ENCODE data around the gene SP140. TPM values are rescaled to one million over a fixed set of nuclear protein-coding genes. Genes with fewer than 3 reads are reported as not detected.
"Not testable (repeated sequence)": the region's sequence is repeated elsewhere in the genome, so short reads cannot be mapped to it uniquely, and the experiment has no call there.

Gene SP140
- total and polyA plus RNA-seq, 2 experiments from 2014 or later, result not detected

GRCh38 chr2:230254152-230254881 is 28.8 kb downstream of the SP140 start:
- Histone ChIP-seq H3K27me3 (replicated peaks; ENCODE audit: insufficient read depth) (no peaks in the 10 kb centered on the region; the same call in 1 of the 2 replicates), H3F3A (ENCODE audit: insufficient read depth) (no peaks in the 10 kb centered on the region), H3K4me2 (ENCODE audit: unreplicated experiment) (no peak overlapping the region), H3K4me1 (ENCODE audit: insufficient read depth) (no peaks in the 10 kb centered on the region), H3K9me2 (ENCODE audit: insufficient read depth) (no peaks in the 10 kb centered on the region), H3K27ac (no peak overlapping the region), H3K36me3 (ENCODE audit: low read depth) (no peaks in the 10 kb centered on the region), H4K20me1 (ENCODE audit: insufficient read depth) (no peaks in the 10 kb centered on the region), H3K4me3 (no peak overlapping the region), H3K9ac (no peak overlapping the region), H3K79me2 (ENCODE audit: insufficient read depth) (no peaks in the 10 kb centered on the region), H3K9me3 (ENCODE audit: low read depth) (no peaks in the 10 kb centered on the region), H2AFZ (no peak overlapping the region)
- DNase-seq, result no peak
- 41 to 53% methylated on average over 4 of the region's 4 CpGs for WGBS, 2 experiments (ENCODE audit: low coverage in 1 of 2, low lambda C conversion rate in 2 of 2, missing lambda C conversion rate in 2 of 2)
- in situ Hi-C loops (cut with MboI), result no loop called here
- no peak for TF ChIP-seq EZH2phosphoT487 (IDR thresholded peaks at IDR 0.05; ENCODE audit: insufficient read depth, low read depth)
- no peak for TF ChIP-seq EZH2 (IDR thresholded peaks at IDR 0.05; ENCODE audit: insufficient read depth, poor library complexity, severe bottlenecking)

DNA sequence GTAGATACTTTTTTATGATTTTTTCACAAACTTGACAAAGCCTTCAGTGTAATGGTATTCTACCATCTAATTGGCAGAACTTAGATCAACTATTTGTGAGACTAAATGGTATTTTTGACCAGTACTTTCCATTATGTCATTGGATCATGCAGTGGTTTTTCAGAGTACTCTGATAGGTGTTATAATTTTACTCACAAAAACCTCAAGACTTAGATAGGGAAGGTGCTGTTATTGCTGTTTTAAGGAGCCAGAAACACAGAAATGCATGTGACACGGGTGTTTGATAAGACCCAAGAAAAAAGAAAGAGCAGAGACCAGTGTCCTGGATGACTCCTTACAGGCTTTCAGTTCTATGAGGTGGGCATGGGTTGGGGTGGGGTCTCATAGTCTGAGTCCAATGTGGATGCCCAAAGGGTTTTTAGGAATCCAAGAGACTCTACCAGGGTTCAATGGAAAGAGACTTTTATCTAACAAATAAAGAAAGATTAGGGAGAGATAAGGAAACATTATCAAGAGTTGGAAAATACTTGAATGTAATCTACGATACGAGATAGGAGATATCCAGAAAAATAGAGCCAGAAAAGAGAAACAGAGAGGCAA is 31.3 kb downstream of the SP140 start:
- Histone ChIP-seq H3K9ac (no peak overlapping the region), H3K4me2 (ENCODE audit: unreplicated experiment) (no peak overlapping the region), H3K4me1 (ENCODE audit: insufficient read depth) (no peaks in the 10 kb centered on the region), H2AFZ (no peak overlapping the region), H3K9me3 (ENCODE audit: low read depth) (no peaks in the 10 kb centered on the region), H4K20me1 (ENCODE audit: insufficient read depth) (no peaks in the 10 kb centered on the region), H3K79me2 (ENCODE audit: insufficient read depth) (no peaks in the 10 kb centered on the region), H3K9me2 (ENCODE audit: insufficient read depth) (no peaks in the 10 kb centered on the region), H3F3A (ENCODE audit: insufficient read depth) (no peaks in the 10 kb centered on the region), H3K4me3 (no peak overlapping the region), H3K27ac (no peak overlapping the region), H3K27me3 (replicated peaks; ENCODE audit: insufficient read depth) (no peaks in the 10 kb centered on the region; the same call in 1 of the 2 replicates), H3K36me3 (ENCODE audit: low read depth) (no peaks in the 10 kb centered on the region)
- in situ Hi-C loops (cut with MboI), result no loop called here
- no peak for DNase-seq
- 39 to 51% methylated on average over 3 of the region's 3 CpGs for WGBS, 2 experiments (ENCODE audit: low coverage in 1 of 2, low lambda C conversion rate in 2 of 2, missing lambda C conversion rate in 2 of 2)
- TF ChIP-seq EZH2 (IDR thresholded peaks at IDR 0.05; ENCODE audit: insufficient read depth, poor library complexity, severe bottlenecking) (no peak), EZH2phosphoT487 (IDR thresholded peaks at IDR 0.05; ENCODE audit: insufficient read depth, low read depth) (no peak)

DNA sequence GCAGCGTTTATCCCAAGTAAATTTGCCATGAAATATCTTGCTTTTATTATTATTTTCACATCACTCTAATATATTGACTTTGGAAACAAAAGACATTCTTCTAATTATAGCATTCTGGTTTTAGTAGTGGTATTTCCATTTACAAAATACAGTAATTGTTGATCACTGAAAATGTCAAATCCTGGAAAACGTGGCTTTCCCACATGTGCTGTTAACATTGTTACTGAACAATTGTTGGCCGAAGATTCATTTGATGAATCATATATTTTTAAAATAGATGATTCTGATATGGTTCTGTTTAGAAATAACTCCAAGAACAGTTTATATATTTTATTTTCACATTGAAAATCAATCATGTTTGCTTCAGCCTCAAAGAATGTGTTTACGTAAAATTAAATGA is 32.9 kb downstream of the SP140 start:
- Histone ChIP-seq H3K9me3 (ENCODE audit: low read depth) (no peaks in the 10 kb centered on the region), H3K9me2 (ENCODE audit: insufficient read depth) (no peaks in the 10 kb centered on the region), H3K4me2 (ENCODE audit: unreplicated experiment) (no peak overlapping the region), H3K4me3 (no peak overlapping the region), H2AFZ (no peak overlapping the region), H3K4me1 (ENCODE audit: insufficient read depth) (no peaks in the 10 kb centered on the region), H3K27ac (no peak overlapping the region), H3K27me3 (replicated peaks; ENCODE audit: insufficient read depth) (no peaks in the 10 kb centered on the region; the same call in 1 of the 2 replicates), H3K79me2 (ENCODE audit: insufficient read depth) (no peaks in the 10 kb centered on the region), H4K20me1 (ENCODE audit: insufficient read depth) (no peaks in the 10 kb centered on the region), H3K36me3 (ENCODE audit: low read depth) (no peaks in the 10 kb centered on the region), H3K9ac (no peak overlapping the region), H3F3A (ENCODE audit: insufficient read depth) (no peaks in the 10 kb centered on the region)
- WGBS, 2 experiments (ENCODE audit: low coverage in 1 of 2, low lambda C conversion rate in 2 of 2, missing lambda C conversion rate in 2 of 2), result 3% methylated on average over 4 of the region's 4 CpGs
- peak; percentile 3 for DNase-seq
- TF ChIP-seq EZH2 (IDR thresholded peaks at IDR 0.05; ENCODE audit: insufficient read depth, poor library complexity, severe bottlenecking) (no peak), EZH2phosphoT487 (IDR thresholded peaks at IDR 0.05; ENCODE audit: insufficient read depth, low read depth) (no peak)
- in situ Hi-C loops (cut with MboI), result no loop called here

DNA sequence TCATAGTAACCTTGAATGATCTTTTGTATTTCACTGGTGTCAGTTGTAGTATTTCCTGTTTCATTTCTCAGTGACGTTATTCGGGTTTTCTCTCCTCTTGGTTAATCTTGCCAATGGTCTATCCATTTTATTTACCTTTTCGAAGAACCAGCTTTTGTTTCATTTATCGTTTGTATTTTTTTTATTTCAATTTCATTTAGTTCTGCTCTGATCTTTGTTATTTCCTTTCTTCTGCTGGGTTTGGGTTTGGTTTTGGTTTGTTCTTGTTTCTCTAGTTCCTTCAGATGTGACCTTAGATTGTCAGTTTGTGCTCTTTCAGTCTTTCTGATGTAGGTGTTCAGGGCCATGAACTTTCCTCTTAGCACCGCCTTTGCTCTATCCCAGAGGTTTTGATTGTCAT is 36.7 kb downstream of the SP140 start:
- H4K20me1 ChIP-seq (ENCODE audit: insufficient read depth), result no peaks in the 10 kb centered on the region
- H3K9me3 ChIP-seq (ENCODE audit: low read depth), result no peaks in the 10 kb centered on the region
- WGBS, 2 experiments (ENCODE audit: low coverage in 1 of 2, low lambda C conversion rate in 2 of 2, missing lambda C conversion rate in 2 of 2), result 73 to 74% methylated on average over 5 of the region's 5 CpGs
- no peak overlapping the region for H2AFZ ChIP-seq
- in situ Hi-C loops (cut with MboI), result no loop called here
- no peak overlapping the region for H3K27ac ChIP-seq
- no peak overlapping the region for H3K4me2 ChIP-seq (ENCODE audit: unreplicated experiment)
- TF ChIP-seq EZH2phosphoT487 (IDR thresholded peaks at IDR 0.05; ENCODE audit: insufficient read depth, low read depth) (no peak), EZH2 (IDR thresholded peaks at IDR 0.05; ENCODE audit: insufficient read depth, poor library complexity, severe bottlenecking) (no peak)
- H3K4me3 ChIP-seq, result no peak overlapping the region
- H3K4me1 ChIP-seq (ENCODE audit: insufficient read depth), result no peaks in the 10 kb centered on the region
- no peak for DNase-seq
- H3K9ac ChIP-seq, result no peak overlapping the region
- no peaks in the 10 kb centered on the region for H3K36me3 ChIP-seq (ENCODE audit: low read depth)
- H3K79me2 ChIP-seq (ENCODE audit: insufficient read depth), result no peaks in the 10 kb centered on the region
- H3K9me2 ChIP-seq (ENCODE audit: insufficient read depth), result no peaks in the 10 kb centered on the region
- no peaks in the 10 kb centered on the region for H3F3A ChIP-seq (ENCODE audit: insufficient read depth)
- no peaks in the 10 kb centered on the region for H3K27me3 ChIP-seq (replicated peaks; ENCODE audit: insufficient read depth)

DNA sequence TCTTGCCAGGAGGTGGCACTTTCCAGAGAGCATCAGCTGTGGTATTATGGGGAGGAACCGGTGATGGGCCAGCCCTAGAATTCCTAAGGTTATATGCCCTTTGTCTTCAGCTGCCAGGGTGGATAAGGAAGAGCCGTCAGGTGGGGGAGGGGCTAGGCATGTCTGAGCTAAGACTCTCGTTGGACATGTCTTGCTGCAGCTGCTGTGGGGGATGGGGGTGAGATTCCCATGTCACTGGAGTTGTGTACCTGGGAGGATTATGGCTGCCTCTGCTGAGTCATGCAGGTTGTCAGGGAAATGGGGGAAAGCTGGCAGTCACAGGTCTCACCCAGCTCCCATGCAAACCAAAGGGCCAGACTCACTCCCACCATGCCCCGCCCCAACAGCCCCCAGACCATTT is 39.4 kb downstream of the SP140 start:
- in situ Hi-C loops (cut with MboI); H4K20me1 ChIP-seq (ENCODE audit: insufficient read depth); H3K79me2 ChIP-seq (ENCODE audit: insufficient read depth); H3K9me3 ChIP-seq (ENCODE audit: low read depth); H3K27me3 ChIP-seq (replicated peaks; ENCODE audit: insufficient read depth); H3K4me1 ChIP-seq (ENCODE audit: insufficient read depth); H3F3A ChIP-seq (ENCODE audit: insufficient read depth); H3K36me3 ChIP-seq (ENCODE audit: low read depth); H2AFZ ChIP-seq; H3K4me2 ChIP-seq (ENCODE audit: unreplicated experiment); H3K9ac ChIP-seq; DNase-seq; H3K27ac ChIP-seq; H3K9me2 ChIP-seq (ENCODE audit: insufficient read depth); H3K4me3 ChIP-seq: not testable (repeated sequence)
- 35 to 36% methylated on average over 4 of the region's 4 CpGs for WGBS, 2 experiments (ENCODE audit: low coverage in 1 of 2, low lambda C conversion rate in 2 of 2, missing lambda C conversion rate in 2 of 2)

All from GM23248 (cell line).